HEK293 (cell line): ENCODE results near the gene TRIM66.

Experiments used
- CTCF ChIA-PET: fragments of 350-600 bp; formaldehyde crosslinking; extraction: SDS; loops from one replicate; lab custom pipeline; 2021; ENCODE audit warnings: antibody characterized with exemption; lab: Yijun Ruan, JAX
- POLR2A ChIA-PET: fragments of 300-600 bp; formaldehyde crosslinking; extraction: SDS; loops from one replicate; lab custom pipeline; 2020; ENCODE audit warnings: antibody characterized with exemption, inconsistent platforms; lab: Yijun Ruan, JAX
- H3K27ac ChIP-seq: fragments of 200-500 bp; sonication (Bioruptor generic); 2 replicates; pipeline ENCODE4 v1.5.1; 2014; ENCODE audit warnings: low read depth, low read length, control low read depth, inconsistent platforms; ENCODE audit errors: extremely low read depth
- H3K36me3 ChIP-seq, 2 experiments: fragments of 200-500 bp in 1 of 2; sonication (Bioruptor generic) in 1 of 2; 1 replicate in 1 of 2; 2 replicates in 1 of 2; pipeline ENCODE4 v1.5.1; 2014 to 2017; ENCODE audit warnings: inconsistent platforms in 2 of 2, low read length in 2 of 2; ENCODE audit not compliant: control insufficient read depth in 2 of 2, insufficient read depth in 1 of 2
- H3K4me1 ChIP-seq: fragments of 200-500 bp; sonication (Bioruptor generic); 2 replicates; pipeline ENCODE4 v1.5.1; 2014; ENCODE audit warnings: mild to moderate bottlenecking, low read length, inconsistent platforms; ENCODE audit not compliant: control insufficient read depth, insufficient read depth
- H3K4me3 ChIP-seq: 2 replicates; pipeline ENCODE4 v1.5.1; 2011; ENCODE audit warnings: low read depth, mild to moderate bottlenecking, control low read depth, low read length, moderate library complexity
- H3K9me3 ChIP-seq: fragments of 200-500 bp; sonication (Bioruptor generic); 2 replicates; pipeline ENCODE4 v1.5.1; 2014; ENCODE audit warnings: low read depth, low read length, inconsistent platforms; ENCODE audit not compliant: control insufficient read depth, insufficient read depth
- BCL11A ChIP-seq: fragments of 450-650 bp; formaldehyde crosslinking; IDR thresholded peaks from 2 replicates; pipeline ENCODE4 v1.5.1; 2016; ENCODE audit warnings: low read depth, missing biosample characterization, missing genetic modification characterization
- GLIS1 ChIP-seq: fragments of 450-650 bp; formaldehyde crosslinking; IDR thresholded peaks from 2 replicates; pipeline ENCODE4 v1.5.1; 2016; ENCODE audit warnings: missing biosample characterization, missing genetic modification characterization
- GLIS2 ChIP-seq: fragments of 450-650 bp; formaldehyde crosslinking; IDR thresholded peaks from 2 replicates; pipeline ENCODE4 v1.5.1; 2016; ENCODE audit warnings: missing biosample characterization, missing genetic modification characterization
- SCRT2 ChIP-seq: fragments of 450-650 bp; formaldehyde crosslinking; IDR thresholded peaks from 2 replicates; pipeline ENCODE4 v1.5.1; 2016; ENCODE audit warnings: missing biosample characterization, missing genetic modification characterization
- ZBTB1 ChIP-seq: fragments of 450-650 bp; formaldehyde crosslinking; IDR thresholded peaks from 2 replicates; pipeline ENCODE4 v1.5.1; 2016; ENCODE audit warnings: missing biosample characterization, missing genetic modification characterization
- ZBTB17 ChIP-seq: fragments of 450-650 bp; formaldehyde crosslinking; IDR thresholded peaks from 2 replicates; pipeline ENCODE4 v1.5.1; 2016; ENCODE audit warnings: missing biosample characterization, missing genetic modification characterization
- ZBTB20 ChIP-seq: fragments of 450-650 bp; formaldehyde crosslinking; IDR thresholded peaks from 2 replicates; pipeline ENCODE4 v1.5.1; 2016; ENCODE audit warnings: missing biosample characterization, missing genetic modification characterization
- ZBTB48 ChIP-seq: fragments of 450-650 bp; formaldehyde crosslinking; IDR thresholded peaks from 2 replicates; pipeline ENCODE4 v1.5.1; 2016; ENCODE audit warnings: missing biosample characterization, missing genetic modification characterization
- ZIC2 ChIP-seq: fragments of 450-650 bp; formaldehyde crosslinking; IDR thresholded peaks from 2 replicates; pipeline ENCODE4 v1.5.1; 2016; ENCODE audit warnings: missing biosample characterization, missing genetic modification characterization
- ZNF140 ChIP-seq: fragments of 450-650 bp; formaldehyde crosslinking; IDR thresholded peaks from 2 replicates; pipeline ENCODE4 v1.5.1; 2016; ENCODE audit warnings: missing biosample characterization, missing genetic modification characterization
- ZNF2 ChIP-seq: fragments of 450-650 bp; formaldehyde crosslinking; IDR thresholded peaks from 2 replicates; pipeline ENCODE4 v1.5.1; 2016; ENCODE audit warnings: missing biosample characterization, missing genetic modification characterization
- ZNF23 ChIP-seq: fragments of 450-650 bp; formaldehyde crosslinking; IDR thresholded peaks from 2 replicates; pipeline ENCODE4 v1.5.1; 2016; ENCODE audit warnings: missing biosample characterization, missing genetic modification characterization, borderline replicate concordance
- ZNF391 ChIP-seq: fragments of 450-650 bp; formaldehyde crosslinking; IDR thresholded peaks from 2 replicates; pipeline ENCODE4 v1.5.1; 2016; ENCODE audit warnings: low read depth, missing biosample characterization, missing genetic modification characterization, borderline replicate concordance
- ZNF555 ChIP-seq: fragments of 450-650 bp; formaldehyde crosslinking; conservative IDR thresholded peaks from 2 replicates; pipeline ENCODE4 v1.5.1; 2017; ENCODE audit warnings: missing biosample characterization, mild to moderate bottlenecking, missing genetic modification characterization, inconsistent platforms
- ZNF701 ChIP-seq: fragments of 450-650 bp; formaldehyde crosslinking; IDR thresholded peaks from 2 replicates; pipeline ENCODE4 v1.5.1; 2016; ENCODE audit warnings: missing biosample characterization, missing genetic modification characterization
- ZNF777 ChIP-seq: fragments of 450-650 bp; formaldehyde crosslinking; IDR thresholded peaks from 2 replicates; pipeline ENCODE4 v1.5.1; 2017; ENCODE audit warnings: missing biosample characterization, missing genetic modification characterization, borderline replicate concordance
- ZNF785 ChIP-seq: fragments of 450-650 bp; formaldehyde crosslinking; IDR thresholded peaks from 2 replicates; pipeline ENCODE4 v1.5.1; 2016; ENCODE audit warnings: missing biosample characterization, missing genetic modification characterization
- ZSCAN23 ChIP-seq: fragments of 450-650 bp; formaldehyde crosslinking; IDR thresholded peaks from 2 replicates; pipeline ENCODE4 v1.5.1; 2016; ENCODE audit warnings: missing biosample characterization, missing genetic modification characterization
- TF ChIP-seq, protein P1 (sequence below): fragments of 450-650 bp; formaldehyde crosslinking; IDR thresholded peaks from 2 replicates; pipeline ENCODE4 v1.5.1; 2016; ENCODE audit warnings: missing biosample characterization, missing genetic modification characterization
- TF ChIP-seq, protein P2 (sequence below): fragments of 450-650 bp; formaldehyde crosslinking; IDR thresholded peaks from 2 replicates; pipeline ENCODE4 v1.5.1; 2017; ENCODE audit warnings: missing biosample characterization, missing genetic modification characterization
- TF ChIP-seq, protein P3 (sequence below): fragments of 450-650 bp; formaldehyde crosslinking; IDR thresholded peaks from 2 replicates; pipeline ENCODE4 v1.5.1; 2017; ENCODE audit warnings: missing biosample characterization, missing genetic modification characterization
- TF ChIP-seq, protein P4 (sequence below): fragments of 450-650 bp; formaldehyde crosslinking; IDR thresholded peaks from 2 replicates; pipeline ENCODE4 v1.5.1; 2016; ENCODE audit warnings: missing biosample characterization, missing genetic modification characterization, low read depth
- TF ChIP-seq, protein P5 (sequence below): fragments of 450-650 bp; formaldehyde crosslinking; IDR thresholded peaks from 2 replicates; pipeline ENCODE4 v1.5.1; 2016; ENCODE audit warnings: missing biosample characterization, missing genetic modification characterization
- TF ChIP-seq, protein P6 (sequence below): fragments of 450-650 bp; formaldehyde crosslinking; IDR thresholded peaks from 2 replicates; pipeline ENCODE4 v1.5.1; 2016; ENCODE audit warnings: missing biosample characterization, missing genetic modification characterization

TRIM66 gene

DNA sequence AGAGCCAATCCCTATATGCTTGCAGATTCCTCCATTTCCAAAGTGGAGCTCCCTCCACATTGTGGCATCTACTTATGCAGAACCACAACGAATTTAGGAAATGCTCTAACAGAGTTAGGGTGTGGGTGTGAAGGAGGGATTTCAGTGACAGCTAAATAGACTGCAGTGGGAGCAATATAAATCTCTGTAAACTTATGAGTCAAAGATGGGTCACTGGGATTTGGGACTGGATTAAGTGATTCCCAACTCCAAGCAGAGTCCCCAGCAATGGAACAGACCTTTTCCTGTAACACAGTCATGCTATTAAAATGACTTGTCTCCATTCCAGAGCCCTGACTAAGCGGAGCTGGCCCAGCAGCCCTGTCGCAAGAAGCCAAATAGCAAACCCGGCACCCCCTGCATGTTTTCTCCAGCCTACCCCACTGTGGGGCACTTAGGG lies 36.8 kb upstream of the TRIM66 start:
- Histone ChIP-seq H3K27ac (no peak overlapping the region), H3K4me3 (no peak overlapping the region), H3K36me3 (no peaks in the 10 kb centered on the region), H3K9me3 (no peaks in the 10 kb centered on the region), H3K4me1 (peaks cover 2% of the 10 kb centered on the region; the same call in 1 of the 2 replicates)
- ChIA-PET POLR2A (no interaction called here), CTCF (no interaction called here)
- TF ChIP-seq ZNF777 (no peak), BCL11A (tag by site-specific recombination) (no peak), ZBTB48 (tag by site-specific recombination) (no peak), ZNF701 (tag by site-specific recombination) (no peak), ZNF23 (no peak), GLIS1 (tag by site-specific recombination) (peak; percentile 19; the same call in 1 of the 2 replicates)
- TF ChIP-seq, protein P1, sequence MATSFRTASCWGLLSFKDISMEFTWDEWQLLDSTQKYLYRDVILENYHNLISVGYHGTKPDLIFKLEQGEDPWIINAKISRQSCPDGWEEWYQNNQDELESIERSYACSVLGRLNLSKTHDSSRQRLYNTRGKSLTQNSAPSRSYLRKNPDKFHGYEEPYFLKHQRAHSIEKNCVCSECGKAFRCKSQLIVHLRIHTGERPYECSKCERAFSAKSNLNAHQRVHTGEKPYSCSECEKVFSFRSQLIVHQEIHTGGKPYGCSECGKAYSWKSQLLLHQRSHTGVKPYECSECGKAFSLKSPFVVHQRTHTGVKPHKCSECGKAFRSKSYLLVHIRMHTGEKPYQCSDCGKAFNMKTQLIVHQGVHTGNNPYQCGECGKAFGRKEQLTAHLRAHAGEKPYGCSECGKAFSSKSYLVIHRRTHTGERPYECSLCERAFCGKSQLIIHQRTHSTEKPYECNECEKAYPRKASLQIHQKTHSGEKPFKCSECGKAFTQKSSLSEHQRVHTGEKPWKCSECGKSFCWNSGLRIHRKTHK (tag by site-specific recombination), result no peak
- TF ChIP-seq, protein P2, sequence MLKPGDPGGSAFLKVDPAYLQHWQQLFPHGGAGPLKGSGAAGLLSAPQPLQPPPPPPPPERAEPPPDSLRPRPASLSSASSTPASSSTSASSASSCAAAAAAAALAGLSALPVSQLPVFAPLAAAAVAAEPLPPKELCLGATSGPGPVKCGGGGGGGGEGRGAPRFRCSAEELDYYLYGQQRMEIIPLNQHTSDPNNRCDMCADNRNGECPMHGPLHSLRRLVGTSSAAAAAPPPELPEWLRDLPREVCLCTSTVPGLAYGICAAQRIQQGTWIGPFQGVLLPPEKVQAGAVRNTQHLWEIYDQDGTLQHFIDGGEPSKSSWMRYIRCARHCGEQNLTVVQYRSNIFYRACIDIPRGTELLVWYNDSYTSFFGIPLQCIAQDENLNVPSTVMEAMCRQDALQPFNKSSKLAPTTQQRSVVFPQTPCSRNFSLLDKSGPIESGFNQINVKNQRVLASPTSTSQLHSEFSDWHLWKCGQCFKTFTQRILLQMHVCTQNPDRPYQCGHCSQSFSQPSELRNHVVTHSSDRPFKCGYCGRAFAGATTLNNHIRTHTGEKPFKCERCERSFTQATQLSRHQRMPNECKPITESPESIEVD (tag by site-specific recombination), result no peak

DNA sequence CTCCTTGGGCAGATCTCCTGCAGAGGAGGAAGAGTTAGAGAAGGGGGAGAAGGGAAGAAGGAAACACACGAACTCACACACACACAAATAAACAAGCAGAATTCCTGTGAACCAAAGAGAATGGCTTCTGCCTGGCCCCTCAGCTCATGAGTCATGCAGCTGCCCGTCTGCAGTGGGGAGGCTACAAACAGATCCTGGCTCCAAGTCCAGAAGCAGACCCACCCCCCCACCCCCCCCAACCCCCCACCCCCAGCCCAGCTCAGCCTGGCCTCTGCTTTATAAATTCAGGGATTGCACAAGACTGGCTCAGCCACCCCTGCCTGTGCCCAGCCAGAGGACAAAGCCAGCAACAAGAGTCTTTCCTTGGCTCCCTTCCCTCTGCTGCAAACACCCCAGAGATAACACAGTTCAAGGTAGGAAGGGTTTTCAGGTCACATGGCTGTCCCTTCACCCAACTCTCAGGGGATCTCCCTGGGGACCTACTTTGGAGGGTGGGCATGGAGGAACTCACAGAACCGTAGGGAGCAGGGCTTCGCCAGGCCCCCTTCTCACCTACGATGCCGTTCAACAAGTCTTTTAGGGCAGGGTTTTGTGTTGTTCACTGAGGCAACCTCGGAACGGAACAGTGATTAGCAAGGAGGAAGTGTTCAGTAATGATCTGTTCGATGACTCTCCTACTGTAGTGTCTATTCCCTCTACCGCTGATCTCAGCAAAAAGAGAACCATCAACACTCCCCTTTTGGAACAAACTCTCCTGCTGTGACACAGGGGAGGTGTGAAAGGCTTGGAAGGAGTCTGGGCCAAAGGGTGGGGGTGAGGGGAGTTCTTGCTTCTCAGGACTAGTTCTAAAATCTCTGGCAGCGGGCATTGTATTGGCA lies 35.6 kb upstream of the TRIM66 start:
- CTCF ChIA-PET, result no interaction called here
- no peaks in the 10 kb centered on the region for H3K36me3 ChIP-seq
- H3K4me3 ChIP-seq, result no peak overlapping the region
- H3K9me3 ChIP-seq, result no peaks in the 10 kb centered on the region
- no peak overlapping the region for H3K27ac ChIP-seq
- H3K4me1 ChIP-seq, result peaks cover 2% of the 10 kb centered on the region; the same call in 1 of the 2 replicates
- POLR2A ChIA-PET, result interaction anchor here (1.0 to 1.5 kb wide), 2 partner anchors 30 to 36 kb away, joined by 3 to 4 read pairs; partner anchors contain the start of genes RPL27A and TRIM66
- TF ChIP-seq ZNF140 (no peak), ZBTB1 (tag by site-specific recombination) (no peak), ZNF555 (tag by site-specific recombination) (no peak), ZBTB20 (tag by site-specific recombination) (no peak), GLIS2 (tag by site-specific recombination) (no peak), SCRT2 (tag by site-specific recombination) (0 out of 2 replicates have a peak, but pooled peaks have one; percentile 22), ZIC2 (tag by site-specific recombination) (no peak), ZNF391 (tag by site-specific recombination) (no peak), ZNF2 (tag by site-specific recombination) (no peak), ZBTB17 (tag by site-specific recombination) (no peak), ZSCAN23 (tag by site-specific recombination) (no peak), ZNF785 (tag by site-specific recombination) (no peak)
- TF ChIP-seq, protein P3, sequence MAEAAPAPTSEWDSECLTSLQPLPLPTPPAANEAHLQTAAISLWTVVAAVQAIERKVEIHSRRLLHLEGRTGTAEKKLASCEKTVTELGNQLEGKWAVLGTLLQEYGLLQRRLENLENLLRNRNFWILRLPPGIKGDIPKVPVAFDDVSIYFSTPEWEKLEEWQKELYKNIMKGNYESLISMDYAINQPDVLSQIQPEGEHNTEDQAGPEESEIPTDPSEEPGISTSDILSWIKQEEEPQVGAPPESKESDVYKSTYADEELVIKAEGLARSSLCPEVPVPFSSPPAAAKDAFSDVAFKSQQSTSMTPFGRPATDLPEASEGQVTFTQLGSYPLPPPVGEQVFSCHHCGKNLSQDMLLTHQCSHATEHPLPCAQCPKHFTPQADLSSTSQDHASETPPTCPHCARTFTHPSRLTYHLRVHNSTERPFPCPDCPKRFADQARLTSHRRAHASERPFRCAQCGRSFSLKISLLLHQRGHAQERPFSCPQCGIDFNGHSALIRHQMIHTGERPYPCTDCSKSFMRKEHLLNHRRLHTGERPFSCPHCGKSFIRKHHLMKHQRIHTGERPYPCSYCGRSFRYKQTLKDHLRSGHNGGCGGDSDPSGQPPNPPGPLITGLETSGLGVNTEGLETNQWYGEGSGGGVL (tag by site-specific recombination), result peak; percentile 71
- TF ChIP-seq, protein P4, sequence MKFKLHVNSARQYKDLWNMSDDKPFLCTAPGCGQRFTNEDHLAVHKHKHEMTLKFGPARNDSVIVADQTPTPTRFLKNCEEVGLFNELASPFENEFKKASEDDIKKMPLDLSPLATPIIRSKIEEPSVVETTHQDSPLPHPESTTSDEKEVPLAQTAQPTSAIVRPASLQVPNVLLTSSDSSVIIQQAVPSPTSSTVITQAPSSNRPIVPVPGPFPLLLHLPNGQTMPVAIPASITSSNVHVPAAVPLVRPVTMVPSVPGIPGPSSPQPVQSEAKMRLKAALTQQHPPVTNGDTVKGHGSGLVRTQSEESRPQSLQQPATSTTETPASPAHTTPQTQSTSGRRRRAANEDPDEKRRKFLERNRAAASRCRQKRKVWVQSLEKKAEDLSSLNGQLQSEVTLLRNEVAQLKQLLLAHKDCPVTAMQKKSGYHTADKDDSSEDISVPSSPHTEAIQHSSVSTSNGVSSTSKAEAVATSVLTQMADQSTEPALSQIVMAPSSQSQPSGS (tag by site-specific recombination), result no peak
- TF ChIP-seq, protein P5, sequence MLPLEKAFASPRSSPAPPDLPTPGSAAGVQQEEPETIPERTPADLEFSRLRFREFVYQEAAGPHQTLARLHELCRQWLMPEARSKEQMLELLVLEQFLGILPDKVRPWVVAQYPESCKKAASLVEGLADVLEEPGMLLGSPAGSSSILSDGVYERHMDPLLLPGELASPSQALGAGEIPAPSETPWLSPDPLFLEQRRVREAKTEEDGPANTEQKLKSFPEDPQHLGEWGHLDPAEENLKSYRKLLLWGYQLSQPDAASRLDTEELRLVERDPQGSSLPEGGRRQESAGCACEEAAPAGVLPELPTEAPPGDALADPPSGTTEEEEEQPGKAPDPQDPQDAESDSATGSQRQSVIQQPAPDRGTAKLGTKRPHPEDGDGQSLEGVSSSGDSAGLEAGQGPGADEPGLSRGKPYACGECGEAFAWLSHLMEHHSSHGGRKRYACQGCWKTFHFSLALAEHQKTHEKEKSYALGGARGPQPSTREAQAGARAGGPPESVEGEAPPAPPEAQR (tag by site-specific recombination), result no peak
- TF ChIP-seq, protein P6, sequence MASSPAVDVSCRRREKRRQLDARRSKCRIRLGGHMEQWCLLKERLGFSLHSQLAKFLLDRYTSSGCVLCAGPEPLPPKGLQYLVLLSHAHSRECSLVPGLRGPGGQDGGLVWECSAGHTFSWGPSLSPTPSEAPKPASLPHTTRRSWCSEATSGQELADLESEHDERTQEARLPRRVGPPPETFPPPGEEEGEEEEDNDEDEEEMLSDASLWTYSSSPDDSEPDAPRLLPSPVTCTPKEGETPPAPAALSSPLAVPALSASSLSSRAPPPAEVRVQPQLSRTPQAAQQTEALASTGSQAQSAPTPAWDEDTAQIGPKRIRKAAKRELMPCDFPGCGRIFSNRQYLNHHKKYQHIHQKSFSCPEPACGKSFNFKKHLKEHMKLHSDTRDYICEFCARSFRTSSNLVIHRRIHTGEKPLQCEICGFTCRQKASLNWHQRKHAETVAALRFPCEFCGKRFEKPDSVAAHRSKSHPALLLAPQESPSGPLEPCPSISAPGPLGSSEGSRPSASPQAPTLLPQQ (tag by site-specific recombination), result no peak
